BJ (cell line): ENCODE results near the gene SPAG8. TPM values are rescaled to one million over a fixed set of nuclear protein-coding genes. Genes with fewer than 3 reads are reported as not detected.
A peak's percentile ranks its signal among the peaks of the same experiment; 100 is the strongest.

Source experiments
- CTCF ChIA-PET: fragments of 350-600 bp; formaldehyde crosslinking; extraction: SDS; loops from one replicate; lab custom pipeline; 2021; ENCODE audit warnings: antibody characterized with exemption, inconsistent platforms; lab: Yijun Ruan, JAX
- POLR2A ChIA-PET: fragments of 300-600 bp; sonication (Branson Sonifier 250); formaldehyde crosslinking; extraction: SDS; loops from one replicate; lab custom pipeline; 2021; ENCODE audit warnings: antibody characterized with exemption; lab: Charles Lee
- DNase-seq: peaks from one replicate; pipeline ENCODE4 v3.0.0-alpha.2; 2011; ENCODE audit warnings: low read depth
- H3K27me3 ChIP-seq: 2 replicates; pipeline ENCODE4 v1.6.0; 2011; ENCODE audit warnings: low read length; ENCODE audit not compliant: control insufficient read depth, insufficient read depth
- H3K36me3 ChIP-seq: 2 replicates; pipeline ENCODE4 v1.5.1; 2011; ENCODE audit warnings: low read length; ENCODE audit not compliant: control insufficient read depth, insufficient read depth
- H3K4me3 ChIP-seq: 2 replicates; pipeline ENCODE4 v1.5.1; 2011; ENCODE audit warnings: low read depth, mild to moderate bottlenecking, control low read depth, low read length
- polyA plus RNA-seq: library from polyadenylated mRNA; depleted of rRNA; stranded (reverse); fragments of >200 nt; gene quantifications from 2 replicates; pipeline ENCODE4 v1.2.3, GENCODE V29; 2011
- TF ChIP-seq, protein P1 (sequence below): IDR thresholded peaks from 2 replicates; pipeline ENCODE4 v1.5.1; 2011; ENCODE audit warnings: low read depth, mild to moderate bottlenecking, control low read depth, inconsistent platforms, low read length, moderate library complexity; ENCODE audit not compliant: insufficient read depth

Gene SPAG8
- polyA plus RNA-seq, 1 experiment: 0.85 TPM

DNA sequence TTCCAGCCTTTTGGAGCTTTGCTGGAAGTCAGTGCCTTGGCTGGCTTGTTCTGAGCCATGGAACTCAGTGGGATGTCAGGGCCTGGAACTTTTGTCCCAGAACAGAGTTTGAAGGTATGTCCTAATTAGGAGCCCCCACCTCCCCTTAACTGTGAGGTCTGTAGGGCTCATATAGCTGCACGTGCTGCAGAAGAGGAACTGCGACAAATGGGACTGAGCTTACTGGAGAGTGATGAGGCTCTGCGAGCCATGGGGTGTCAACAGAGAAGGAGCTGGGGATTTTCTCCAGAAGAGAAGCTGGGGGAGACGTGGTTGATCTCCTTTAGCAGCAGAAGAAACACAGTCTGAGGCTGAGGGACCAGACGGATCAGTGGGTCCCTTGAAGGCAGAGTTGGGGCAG is 27.9 kb upstream of the SPAG8 start:
- ChIA-PET POLR2A (no interaction called here), CTCF (interaction anchor here (0.7 to 1.2 kb wide), 3 partner anchors 14 to 50 kb away, joined by 3 to 4 read pairs (median 4); no protein-coding TSS in a partner anchor)
- H3K27me3 ChIP-seq: no peaks in the 10 kb centered on the region
- H3K4me3 ChIP-seq: no peak overlapping the region
- TF ChIP-seq, protein P1, sequence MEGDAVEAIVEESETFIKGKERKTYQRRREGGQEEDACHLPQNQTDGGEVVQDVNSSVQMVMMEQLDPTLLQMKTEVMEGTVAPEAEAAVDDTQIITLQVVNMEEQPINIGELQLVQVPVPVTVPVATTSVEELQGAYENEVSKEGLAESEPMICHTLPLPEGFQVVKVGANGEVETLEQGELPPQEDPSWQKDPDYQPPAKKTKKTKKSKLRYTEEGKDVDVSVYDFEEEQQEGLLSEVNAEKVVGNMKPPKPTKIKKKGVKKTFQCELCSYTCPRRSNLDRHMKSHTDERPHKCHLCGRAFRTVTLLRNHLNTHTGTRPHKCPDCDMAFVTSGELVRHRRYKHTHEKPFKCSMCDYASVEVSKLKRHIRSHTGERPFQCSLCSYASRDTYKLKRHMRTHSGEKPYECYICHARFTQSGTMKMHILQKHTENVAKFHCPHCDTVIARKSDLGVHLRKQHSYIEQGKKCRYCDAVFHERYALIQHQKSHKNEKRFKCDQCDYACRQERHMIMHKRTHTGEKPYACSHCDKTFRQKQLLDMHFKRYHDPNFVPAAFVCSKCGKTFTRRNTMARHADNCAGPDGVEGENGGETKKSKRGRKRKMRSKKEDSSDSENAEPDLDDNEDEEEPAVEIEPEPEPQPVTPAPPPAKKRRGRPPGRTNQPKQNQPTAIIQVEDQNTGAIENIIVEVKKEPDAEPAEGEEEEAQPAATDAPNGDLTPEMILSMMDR: no peak
- H3K36me3 ChIP-seq: peaks cover 2% of the 10 kb centered on the region; the same call in 1 of the 2 replicates
- no peak for DNase-seq

GRCh38 chr9:35836595-35836994 is 24.5 kb upstream of the SPAG8 start:
- TF ChIP-seq, protein P1: no peak
- Histone ChIP-seq H3K4me3 (no peak overlapping the region), H3K27me3 (no peaks in the 10 kb centered on the region), H3K36me3 (peaks cover 3% of the 10 kb centered on the region; the same call in 1 of the 2 replicates)
- CTCF ChIA-PET: interaction anchor here (0.6 to 2.1 kb wide), 7 partner anchors 8 to 286 kb away, joined by 3 to 8 read pairs (median 4); partner anchors contain the start of genes FAM221B and TMEM8B
- DNase-seq: no peak
- POLR2A ChIA-PET: no interaction called here

GRCh38 chr9:35835766-35836165 is 23.7 kb upstream of the SPAG8 start:
- H3K36me3 ChIP-seq: 0 out of 2 replicates have a peak, but pooled peaks cover 1% of the 10 kb centered on the region
- CTCF ChIA-PET: interaction anchor here (0.6 to 1.9 kb wide), 7 partner anchors 9 to 285 kb away, joined by 3 to 6 read pairs (median 3); no protein-coding TSS in a partner anchor

GRCh38 chr9:35835216-35835632 is 23.2 kb upstream of the SPAG8 start:
- ChIA-PET POLR2A (no interaction called here), CTCF (interaction anchor here (0.6 to 1.9 kb wide), 7 partner anchors 9 to 75 kb away, joined by 3 to 6 read pairs (median 3); no protein-coding TSS in a partner anchor)
- TF ChIP-seq, protein P1: peak; percentile 29; the same call in 1 of the 2 replicates
- H3K36me3 ChIP-seq: 0 out of 2 replicates have a peak, but pooled peaks cover 1% of the 10 kb centered on the region
- no peak overlapping the region for H3K4me3 ChIP-seq
- H3K27me3 ChIP-seq: no peaks in the 10 kb centered on the region
- DNase-seq: no peak

More at GRCh38 chr9:35835766-35836165, 23.7 kb upstream of the SPAG8 start:
- Histone ChIP-seq H3K27me3 (no peaks in the 10 kb centered on the region), H3K4me3 (no peak overlapping the region)
- DNase-seq: no peak
- POLR2A ChIA-PET: no interaction called here
- TF ChIP-seq, protein P1: no peak

DNA sequence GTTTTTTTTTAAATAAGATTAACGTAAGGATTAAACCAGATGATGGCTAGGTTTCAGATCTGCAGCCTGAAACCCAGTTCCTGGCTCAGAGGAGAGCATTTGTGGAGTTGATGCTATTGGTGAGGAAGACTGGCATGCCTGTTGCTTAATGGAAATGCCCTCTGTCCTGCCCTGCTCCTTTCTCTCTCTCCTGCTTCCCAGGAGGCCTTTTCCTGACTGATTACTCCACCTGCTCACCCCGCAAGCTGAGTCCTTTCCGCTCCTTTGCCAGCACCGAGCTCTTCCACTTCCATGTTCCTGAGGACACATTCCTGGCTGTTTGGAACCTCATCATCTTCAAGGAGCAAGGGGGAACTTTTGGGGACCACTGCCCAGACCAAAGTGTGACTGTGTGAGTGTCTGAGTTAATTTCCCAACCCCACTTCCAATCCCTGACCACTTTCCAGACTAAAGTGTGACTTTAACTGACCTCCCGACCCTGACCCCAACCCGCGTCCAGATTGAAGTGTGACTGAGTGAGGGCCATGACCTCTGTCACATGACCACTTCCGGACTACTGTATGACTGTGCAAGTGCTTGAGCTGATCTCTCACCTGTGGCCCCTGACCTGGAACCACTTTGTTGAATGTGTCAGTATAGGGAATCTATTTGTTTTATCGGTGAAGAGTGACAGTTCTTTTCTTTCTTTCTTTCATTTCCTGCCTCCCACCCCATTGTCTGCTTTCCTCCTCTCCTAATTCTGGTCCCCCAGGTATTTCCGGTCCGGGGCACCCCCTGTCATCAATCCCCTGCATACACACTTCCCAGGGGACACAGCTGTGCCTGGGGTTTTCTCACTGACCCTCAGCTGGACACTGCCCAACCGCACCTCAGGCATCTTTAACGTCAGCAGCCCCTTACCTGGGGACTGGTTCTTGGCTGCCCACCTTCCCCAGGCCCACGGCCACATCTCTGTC is 22.5 kb upstream of the SPAG8 start:
- TF ChIP-seq, protein P1: no peak
- Histone ChIP-seq H3K36me3 (0 out of 2 replicates have a peak, but pooled peaks cover 1% of the 10 kb centered on the region), H3K27me3 (no peaks in the 10 kb centered on the region), H3K4me3 (no peak overlapping the region)
- POLR2A ChIA-PET: no interaction called here
- CTCF ChIA-PET: interaction anchor here (0.8 to 1.9 kb wide), 6 partner anchors 11 to 76 kb away, joined by 3 to 5 read pairs (median 4); no protein-coding TSS in a partner anchor
- no peak for DNase-seq
